ENCODE measurements around the gene TTK. TPM values are rescaled to one million over a fixed set of nuclear protein-coding genes. Genes with fewer than 3 reads are reported as not detected.

TTK gene
- total RNA-seq, 4 donors from 2014 or later = 0.66 to 15.9 (median 2.4) TPM; not detected in 1

DNA sequence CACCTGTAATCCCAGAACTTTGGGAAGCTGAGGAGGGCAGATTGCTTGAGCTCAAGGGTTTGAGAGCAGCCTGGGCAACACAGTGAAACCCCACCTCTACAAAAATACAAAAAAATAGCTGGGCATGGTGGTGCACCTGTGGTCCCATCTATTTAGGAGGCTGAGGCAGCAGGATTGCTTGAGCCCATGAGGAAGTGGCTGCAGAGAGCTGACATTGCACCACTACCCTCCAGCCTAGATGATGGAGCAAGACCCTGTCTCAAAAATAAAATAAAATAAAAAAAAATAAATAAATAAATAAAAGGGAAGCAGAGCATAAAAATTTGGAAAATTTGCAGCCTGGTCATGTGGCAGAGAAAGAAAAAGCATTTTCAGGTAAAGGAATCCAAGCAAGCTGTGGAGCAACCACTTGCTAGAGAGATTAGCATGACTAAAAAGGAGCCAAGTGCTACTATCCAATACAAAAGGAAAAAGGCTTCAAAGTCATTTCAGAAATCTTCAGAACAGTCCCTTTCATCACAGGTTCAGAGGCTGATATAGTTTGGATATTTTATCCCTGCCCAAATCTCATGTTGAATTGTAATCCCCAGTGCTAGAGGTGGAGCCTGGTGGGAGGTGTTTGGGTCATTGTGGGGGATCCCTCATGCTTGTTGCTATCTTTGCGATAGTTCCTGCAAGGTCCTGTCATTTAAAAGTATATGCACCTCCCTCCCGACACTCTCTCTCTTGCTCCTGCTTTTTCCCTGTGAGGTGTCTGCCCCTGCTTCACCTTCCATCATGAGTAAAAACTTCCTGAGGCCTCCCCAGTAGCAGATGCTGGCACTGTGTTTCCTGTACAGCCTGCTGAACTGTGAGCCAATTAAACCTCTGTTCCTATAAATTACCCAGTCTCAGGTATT is 11.2 kb upstream of the TTK start:
- no peak for TF ChIP-seq EP300 (IDR thresholded peaks at IDR 0.05)
- no peak for TF ChIP-seq POLR2A (IDR thresholded peaks at IDR 0.05)
- TF ChIP-seq, protein P1, sequence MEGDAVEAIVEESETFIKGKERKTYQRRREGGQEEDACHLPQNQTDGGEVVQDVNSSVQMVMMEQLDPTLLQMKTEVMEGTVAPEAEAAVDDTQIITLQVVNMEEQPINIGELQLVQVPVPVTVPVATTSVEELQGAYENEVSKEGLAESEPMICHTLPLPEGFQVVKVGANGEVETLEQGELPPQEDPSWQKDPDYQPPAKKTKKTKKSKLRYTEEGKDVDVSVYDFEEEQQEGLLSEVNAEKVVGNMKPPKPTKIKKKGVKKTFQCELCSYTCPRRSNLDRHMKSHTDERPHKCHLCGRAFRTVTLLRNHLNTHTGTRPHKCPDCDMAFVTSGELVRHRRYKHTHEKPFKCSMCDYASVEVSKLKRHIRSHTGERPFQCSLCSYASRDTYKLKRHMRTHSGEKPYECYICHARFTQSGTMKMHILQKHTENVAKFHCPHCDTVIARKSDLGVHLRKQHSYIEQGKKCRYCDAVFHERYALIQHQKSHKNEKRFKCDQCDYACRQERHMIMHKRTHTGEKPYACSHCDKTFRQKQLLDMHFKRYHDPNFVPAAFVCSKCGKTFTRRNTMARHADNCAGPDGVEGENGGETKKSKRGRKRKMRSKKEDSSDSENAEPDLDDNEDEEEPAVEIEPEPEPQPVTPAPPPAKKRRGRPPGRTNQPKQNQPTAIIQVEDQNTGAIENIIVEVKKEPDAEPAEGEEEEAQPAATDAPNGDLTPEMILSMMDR (IDR thresholded peaks at IDR 0.05) = no peak

DNA sequence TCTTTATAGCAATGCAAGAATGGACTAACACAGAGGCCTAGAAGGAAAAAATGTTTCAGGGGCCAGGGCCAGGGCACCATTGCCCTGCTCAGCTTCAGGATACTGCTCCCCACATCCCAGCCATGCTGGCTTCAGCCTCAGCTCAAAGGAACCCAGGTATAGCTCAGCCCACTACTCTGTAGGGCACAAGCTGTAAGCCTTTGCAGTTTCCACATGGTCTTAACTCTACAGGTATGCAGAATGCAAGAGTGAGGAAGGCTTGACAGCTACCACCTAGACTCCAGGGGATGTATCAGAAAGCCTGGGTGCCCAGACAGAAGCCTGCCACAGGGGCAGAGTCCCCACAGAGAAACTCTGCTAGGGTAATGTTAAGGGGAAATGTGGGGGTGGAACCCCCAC is 10.5 kb upstream of the TTK start:
- Histone ChIP-seq H3K4me3 (no peak overlapping the region), H3K9me3 (no peaks in the 10 kb centered on the region), H3K4me1 (no peaks in the 10 kb centered on the region), H3K27ac (no peak overlapping the region), H3K36me3 (no peaks in the 10 kb centered on the region), H3K27me3 (no peaks in the 10 kb centered on the region)
- no peak for DNase-seq (ENCODE audit: low spot score in 2 of 2)
- TF ChIP-seq, protein P1 (IDR thresholded peaks at IDR 0.05) = no peak
- TF ChIP-seq POLR2A (IDR thresholded peaks at IDR 0.05) (no peak), EP300 (IDR thresholded peaks at IDR 0.05) (no peak)

More for the DNA sequence above, 11.2 kb upstream of the TTK start:
- no peak for DNase-seq (ENCODE audit: low spot score in 2 of 2)
- H3K4me3 ChIP-seq = no peak overlapping the region
- no peaks in the 10 kb centered on the region for H3K36me3 ChIP-seq
- H3K9me3 ChIP-seq = no peaks in the 10 kb centered on the region
- H3K27ac ChIP-seq = no peak overlapping the region
- no peaks in the 10 kb centered on the region for H3K4me1 ChIP-seq
- H3K27me3 ChIP-seq = no peaks in the 10 kb centered on the region
- WGBS, 2 donors = 56 to 57% methylated on average over 2 of the region's 2 CpGs

- 59 to 66% methylated on average over 1 of the region's 1 CpG for WGBS, 2 donors
- H3K4me3 ChIP-seq = no peak overlapping the region
These were observed 6.7 kb upstream of the TTK start for GRCh38 chr6:79997728-79998127.

DNA sequence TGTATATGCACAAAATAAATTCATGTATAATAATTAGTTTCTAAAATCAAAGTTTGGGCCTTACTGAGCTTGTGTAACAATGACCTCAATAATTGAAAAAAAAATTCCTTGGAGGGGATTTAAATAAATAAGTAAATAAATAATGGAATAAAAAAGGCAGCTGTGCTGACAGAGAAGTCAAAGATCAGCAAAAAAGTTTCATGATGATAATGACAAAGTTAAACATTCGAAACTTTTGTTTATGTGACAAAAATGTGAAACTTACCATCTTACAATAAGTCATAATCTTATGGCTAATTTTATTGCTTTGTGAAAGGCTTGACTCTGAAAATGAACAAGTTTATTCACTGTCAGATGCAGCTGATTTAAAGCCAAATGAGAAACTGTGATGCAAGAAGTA is 3.1 kb upstream of the TTK start:
- TF ChIP-seq, protein P1 (IDR thresholded peaks at IDR 0.05) = no peak
- TF ChIP-seq EP300 (IDR thresholded peaks at IDR 0.05) = no peak
- no peak for TF ChIP-seq POLR2A (IDR thresholded peaks at IDR 0.05)
- Histone ChIP-seq H3K4me3 (no peak overlapping the region), H3K36me3 (no peaks in the 10 kb centered on the region), H3K9me3 (no peaks in the 10 kb centered on the region), H3K4me1 (peaks cover 0 to 16% (median 4%) of the 10 kb centered on the region in 4 donors), H3K27ac (no peak overlapping the region), H3K27me3 (no peaks in the 10 kb centered on the region)
- no peak for DNase-seq (ENCODE audit: low spot score in 2 of 2)
- WGBS, 2 donors = 84 to 93% methylated on average over 1 of the region's 1 CpG

More at GRCh38 chr6:79997728-79998127, 6.7 kb upstream of the TTK start:
- Histone ChIP-seq H3K4me1 (no peaks in the 10 kb centered on the region), H3K9me3 (no peaks in the 10 kb centered on the region), H3K27ac (no peak overlapping the region), H3K36me3 (no peaks in the 10 kb centered on the region), H3K27me3 (no peaks in the 10 kb centered on the region)
- DNase-seq (ENCODE audit: low spot score in 2 of 2) = no peak
- TF ChIP-seq EP300 (IDR thresholded peaks at IDR 0.05) = no peak
- no peak for TF ChIP-seq POLR2A (IDR thresholded peaks at IDR 0.05)
- TF ChIP-seq, protein P1 (IDR thresholded peaks at IDR 0.05) = no peak

DNA sequence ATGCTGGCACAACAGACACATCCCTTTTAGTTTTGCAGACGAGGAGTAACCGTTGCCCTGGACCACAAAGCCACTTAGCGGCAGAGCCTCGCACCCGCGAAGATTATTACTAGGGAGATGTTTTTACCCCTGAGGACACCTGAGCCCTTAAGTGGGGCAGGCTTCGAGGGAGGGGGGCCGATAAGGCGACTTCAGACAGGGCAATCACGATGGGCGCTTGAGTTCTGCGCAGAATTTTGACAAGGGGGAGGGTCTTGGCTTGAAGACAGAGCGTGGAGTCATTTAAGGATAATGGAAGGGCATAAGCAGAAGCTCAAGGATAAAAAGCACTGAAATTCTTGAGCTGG is 650 bp upstream of the TTK start:
- peak; percentile 9 to 12 for DNase-seq (ENCODE audit: low spot score in 2 of 2)
- H3K4me3 ChIP-seq = peak overlapping the region; percentile 40 to 79 (median 51)
- H3K36me3 ChIP-seq = no peaks in the 10 kb centered on the region
- H3K4me1 ChIP-seq = peaks cover 0 to 16% (median 4%) of the 10 kb centered on the region in 4 donors
- peak overlapping the region; percentile 54 to 92 (median 81) for H3K27ac ChIP-seq
- H3K27me3 ChIP-seq = no peaks in the 10 kb centered on the region
- H3K9me3 ChIP-seq = no peaks in the 10 kb centered on the region
- TF ChIP-seq POLR2A (IDR thresholded peaks at IDR 0.05) (no peak), EP300 (IDR thresholded peaks at IDR 0.05) (no peak)
- TF ChIP-seq, protein P1 (IDR thresholded peaks at IDR 0.05) = no peak
- 2 to 5% methylated on average over 10 to 13 of the region's 13 CpGs for WGBS, 2 donors

All from tibial nerve (tissue), 4 donors.